Thymus (tissue), 11 donors: ENCODE measurements around the gene ASPSCR1. TPM values are rescaled to one million over a fixed set of nuclear protein-coding genes. Genes with fewer than 3 reads are reported as not detected.

Source experiments
- DNase-seq, 9 donors: peaks; one replicate each; pipeline ENCODE4 v3.0.0-alpha.2; 2013; ENCODE audit warnings: low spot score in 9 of 9, low read depth in 6 of 9, missing footprints in 1 of 9
- H3K27ac ChIP-seq, 2 donors: one replicate each; pipeline ENCODE4 v1.5.1; 2013; ENCODE audit warnings: control low read depth in 1 of 2, low read depth in 1 of 2, low read length in 1 of 2, mild to moderate bottlenecking in 1 of 2, moderate library complexity in 1 of 2
- H3K27me3 ChIP-seq, 2 donors: one replicate each; pipeline ENCODE4 v1.5.1; 2013; ENCODE audit warnings: low read length in 1 of 2; ENCODE audit not compliant: control insufficient read depth in 2 of 2, insufficient read depth in 1 of 2
- H3K36me3 ChIP-seq, 2 donors: one replicate each; pipeline ENCODE4 v1.5.1; 2013; ENCODE audit warnings: low read length in 1 of 2, mild to moderate bottlenecking in 1 of 2, moderate library complexity in 1 of 2; ENCODE audit not compliant: control insufficient read depth in 2 of 2, insufficient read depth in 2 of 2
- H3K4me1 ChIP-seq, 2 donors: one replicate each; pipeline ENCODE4 v1.5.1; 2013; ENCODE audit warnings: low read length in 2 of 2; ENCODE audit not compliant: control insufficient read depth in 2 of 2, insufficient read depth in 2 of 2
- H3K4me3 ChIP-seq, 2 donors: one replicate each; pipeline ENCODE4 v1.5.1; 2013; ENCODE audit warnings: low read length in 2 of 2, control low read depth in 1 of 2, mild to moderate bottlenecking in 1 of 2
- H3K9me3 ChIP-seq, 2 donors: one replicate each; pipeline ENCODE4 v1.5.1; 2013; ENCODE audit warnings: low read length in 1 of 2, mild to moderate bottlenecking in 1 of 2; ENCODE audit not compliant: control insufficient read depth in 2 of 2, insufficient read depth in 1 of 2
- WGBS: extraction: QIAGEN DNeasy Blood & Tissue Kit; methylation state at CpG from one replicate; pipeline ENCODE4 v1.1.7; 2013; 5-methylcytosine and 5-hydroxymethylcytosine counted together
- polyA plus RNA-seq: library from polyadenylated mRNA; stranded (reverse); fragments of 200-250 nt; gene quantifications from one replicate; pipeline ENCODE4 v1.2.3, GENCODE V29; 2013
- total RNA-seq: library from RNA; stranded (reverse); fragments of 120-200 nt; gene quantifications from one replicate; pipeline ENCODE4 v1.2.4, GENCODE V29; 2013
- donor health status: healthy.

ASPSCR1 gene
- total and polyA plus RNA-seq, 2 donors: 27.6 to 57.6 TPM

DNA sequence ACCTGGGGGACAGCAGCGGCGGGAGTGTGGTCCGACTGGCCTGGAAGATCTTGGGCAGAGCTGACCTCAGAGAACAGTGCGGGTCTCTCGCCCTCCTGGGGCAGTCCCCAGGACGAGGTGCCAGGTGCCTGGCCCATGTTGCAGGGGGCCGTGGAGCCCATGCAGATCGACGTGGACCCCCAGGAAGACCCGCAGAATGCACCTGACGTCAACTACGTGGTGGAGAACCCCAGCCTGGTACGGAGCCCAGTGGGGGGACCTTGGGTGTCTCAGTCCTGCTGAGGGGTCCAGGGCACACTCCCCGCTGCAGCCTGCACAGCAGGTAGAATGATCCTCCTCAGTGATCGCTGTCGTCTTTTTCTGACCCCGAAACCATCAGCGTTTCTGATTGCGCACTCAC, 75.7 kb downstream of the ASPSCR1 start:
- no peak for DNase-seq
- Histone ChIP-seq H3K36me3 (peaks cover 53 to 61% of the 10 kb centered on the region in 2 donors), H3K9me3 (no peaks in the 10 kb centered on the region), H3K27ac (no peak overlapping the region), H3K27me3 (no peaks in the 10 kb centered on the region), H3K4me3 (no peak overlapping the region), H3K4me1 (peaks cover 16 to 22% of the 10 kb centered on the region in 2 donors)
- 97% methylated on average over 19 of the region's 19 CpGs for WGBS

- no peak for DNase-seq
- Histone ChIP-seq H3K27ac (no peak overlapping the region), H3K4me1 (peaks cover 16 to 22% of the 10 kb centered on the region in 2 donors), H3K4me3 (no peak overlapping the region), H3K9me3 (no peaks in the 10 kb centered on the region), H3K36me3 (peaks cover 57 to 61% of the 10 kb centered on the region in 2 donors), H3K27me3 (no peaks in the 10 kb centered on the region)
- WGBS: 98% methylated on average over 28 of the region's 28 CpGs
Observed at GRCh38 chr17:82053556-82054263, 76.3 kb downstream of the ASPSCR1 start.

- H3K27ac ChIP-seq: no peak overlapping the region
- peaks cover 61 to 67% of the 10 kb centered on the region in 2 donors for H3K36me3 ChIP-seq
- 98% methylated on average over 38 of the region's 38 CpGs for WGBS
- H3K9me3 ChIP-seq: no peaks in the 10 kb centered on the region
- peaks cover 16 to 22% of the 10 kb centered on the region in 2 donors for H3K4me1 ChIP-seq
- H3K4me3 ChIP-seq: no peak overlapping the region
- H3K27me3 ChIP-seq: no peaks in the 10 kb centered on the region
- DNase-seq: no peak
Observed at GRCh38 chr17:82054351-82055022, 77.1 kb downstream of the ASPSCR1 start.

DNA sequence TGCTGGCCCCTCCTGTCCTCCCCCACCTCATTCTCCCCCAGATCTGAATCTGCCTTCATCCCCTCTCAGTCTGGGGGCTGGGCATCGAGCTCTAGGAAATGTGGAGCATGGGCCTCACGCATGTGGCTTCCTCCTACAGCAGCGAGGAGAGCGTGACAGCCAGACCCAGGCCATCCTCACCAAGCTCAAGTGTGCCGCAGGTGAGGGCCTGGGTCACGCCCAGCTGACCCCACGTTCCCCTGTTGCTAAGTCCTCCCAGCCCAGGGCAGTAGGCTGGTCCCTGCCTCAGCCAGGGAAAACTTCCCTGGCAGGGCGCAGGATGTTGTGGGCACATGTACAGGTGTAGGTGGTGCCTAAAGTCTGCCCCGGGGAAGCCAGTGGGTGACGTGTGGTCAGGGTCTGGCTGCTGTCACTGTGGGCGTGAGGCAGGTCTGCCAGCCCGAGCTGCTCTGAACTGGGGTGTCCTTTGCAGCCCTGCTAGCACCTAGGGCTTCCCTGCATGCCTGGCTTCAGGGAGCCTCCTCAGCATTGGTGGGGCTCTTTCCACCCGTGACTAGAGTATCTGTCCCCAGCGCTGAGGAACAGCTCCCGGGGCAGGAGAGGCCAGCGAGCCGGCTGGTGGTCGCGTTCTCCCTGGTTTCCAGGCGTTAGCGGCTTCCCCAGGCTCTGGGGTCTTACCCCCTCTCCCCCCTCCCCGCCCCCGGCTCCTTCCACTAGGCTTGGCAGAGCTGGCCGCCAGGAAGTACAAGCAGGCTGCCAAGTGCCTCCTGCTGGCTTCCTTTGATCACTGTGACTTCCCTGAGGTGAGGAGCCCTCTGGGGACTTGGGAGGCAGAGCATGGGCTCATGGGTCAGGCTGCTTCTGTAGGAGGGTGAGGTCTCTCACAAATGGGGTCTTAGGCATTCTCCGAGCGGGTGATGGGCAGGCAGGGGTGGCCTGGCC, 77.9 kb downstream of the ASPSCR1 start:
- no peak for DNase-seq
- peaks cover 16 to 22% of the 10 kb centered on the region in 2 donors for H3K4me1 ChIP-seq
- no peaks in the 10 kb centered on the region for H3K9me3 ChIP-seq
- H3K27ac ChIP-seq: no peak overlapping the region
- no peak overlapping the region for H3K4me3 ChIP-seq
- 95% methylated on average over 26 of the region's 26 CpGs for whole genome bisulfite sequencing
- H3K27me3 ChIP-seq: no peaks in the 10 kb centered on the region
- peaks cover 66 to 70% of the 10 kb centered on the region in 2 donors for H3K36me3 ChIP-seq

DNA sequence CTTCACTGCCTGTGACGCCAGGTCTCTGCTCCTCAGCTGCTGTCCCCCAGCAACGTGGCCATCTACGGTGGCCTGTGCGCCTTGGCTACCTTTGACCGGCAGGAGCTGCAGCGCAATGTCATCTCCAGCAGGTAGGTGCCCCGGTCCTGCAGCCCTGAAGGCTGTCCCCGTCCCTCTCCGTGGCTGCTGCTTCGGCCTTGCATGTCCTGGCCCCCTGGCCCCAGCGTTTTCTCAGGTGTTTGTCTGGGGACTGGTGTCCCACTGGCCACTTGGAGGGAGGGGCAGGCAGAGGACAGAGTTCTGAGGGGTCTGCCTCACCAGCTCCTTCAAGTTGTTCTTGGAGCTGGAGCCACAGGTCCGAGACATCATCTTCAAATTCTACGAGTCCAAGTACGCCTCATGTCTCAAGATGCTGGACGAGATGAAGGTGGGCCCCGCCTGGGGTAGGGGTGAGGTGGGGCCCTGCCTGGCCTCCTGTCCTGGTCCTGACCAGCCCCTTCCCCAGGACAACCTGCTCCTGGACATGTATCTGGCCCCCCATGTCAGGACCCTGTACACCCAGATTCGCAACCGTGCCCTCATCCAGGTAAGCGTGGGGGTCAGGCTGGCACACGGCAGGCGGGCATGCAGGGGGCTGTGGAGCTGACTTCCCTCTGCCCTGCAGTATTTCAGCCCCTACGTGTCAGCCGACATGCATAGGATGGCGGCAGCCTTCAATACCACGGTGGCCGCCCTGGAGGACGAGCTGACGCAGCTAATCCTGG, 78.7 kb downstream of the ASPSCR1 start:
- Histone ChIP-seq H3K9me3 (no peaks in the 10 kb centered on the region), H3K27me3 (no peaks in the 10 kb centered on the region), H3K4me3 (no peak overlapping the region), H3K4me1 (peaks cover 11 to 14% of the 10 kb centered on the region in 2 donors), H3K27ac (no peak overlapping the region), H3K36me3 (peaks cover 74 to 79% of the 10 kb centered on the region in 2 donors)
- DNase-seq: no peak
- WGBS: 97% methylated on average over 28 of the region's 28 CpGs

GRCh38 chr17:82056729-82057621, 79.5 kb downstream of the ASPSCR1 start:
- peaks cover 10 to 14% of the 10 kb centered on the region in 2 donors for H3K4me1 ChIP-seq
- H3K27me3 ChIP-seq: no peaks in the 10 kb centered on the region
- no peak overlapping the region for H3K27ac ChIP-seq
- H3K36me3 ChIP-seq: peaks cover 81 to 86% of the 10 kb centered on the region in 2 donors
- H3K4me3 ChIP-seq: no peak overlapping the region
- no peaks in the 10 kb centered on the region for H3K9me3 ChIP-seq
- no peak for DNase-seq
- 96% methylated on average over 29 of the region's 29 CpGs for WGBS

DNA sequence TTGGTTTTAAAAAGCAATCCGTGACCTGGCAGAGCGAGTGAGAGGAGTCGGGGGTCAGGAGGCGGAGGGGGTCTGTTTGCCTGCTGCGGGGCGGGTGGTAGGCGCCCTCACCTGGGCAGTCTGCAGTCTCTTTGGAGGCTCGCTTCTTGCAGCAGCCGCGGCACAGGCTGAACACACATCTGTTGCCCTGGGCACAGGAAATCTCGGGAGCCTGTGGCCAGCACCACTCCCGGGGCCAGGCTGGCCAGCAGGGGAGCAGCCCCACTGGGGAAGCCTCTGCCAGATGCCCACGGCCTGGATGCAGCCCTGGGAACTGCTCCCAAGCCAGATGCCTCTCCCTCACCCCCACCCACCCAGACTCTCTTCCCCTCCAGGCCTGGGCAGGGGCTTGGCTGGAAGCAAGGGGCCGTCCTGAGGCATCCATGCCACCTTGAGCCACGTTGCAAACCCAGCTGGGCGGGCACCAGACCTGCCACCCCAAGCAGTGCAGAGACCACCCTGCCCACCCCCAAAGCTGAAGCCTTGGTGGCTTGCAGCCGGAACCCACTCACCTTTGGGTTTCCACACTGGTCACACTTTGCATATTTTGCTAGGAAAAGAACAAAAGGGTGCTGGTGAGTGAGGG, 80.9 kb downstream of the ASPSCR1 start:
- H3K27me3 ChIP-seq: no peaks in the 10 kb centered on the region
- H3K9me3 ChIP-seq: no peaks in the 10 kb centered on the region
- no peak overlapping the region for H3K4me3 ChIP-seq
- no peak for DNase-seq
- H3K36me3 ChIP-seq: peaks cover 94 to 99% of the 10 kb centered on the region in 2 donors
- no peak overlapping the region for H3K27ac ChIP-seq
- peaks cover 0 to 2% of the 10 kb centered on the region in 2 donors for H3K4me1 ChIP-seq
- 94% methylated on average over 17 of the region's 17 CpGs for WGBS
